PC-9 (cell line): ENCODE results near the gene C11orf86.

Source experiments
- EZH2 ChIP-seq: fragments of 200-600 bp; sonication (generic); IDR thresholded peaks from 2 replicates; pipeline ENCODE4 v1.8.0; 2017; ENCODE audit warnings: antibody characterized with exemption, low read depth
- TF ChIP-seq, protein P1 (sequence below): fragments of 200-600 bp; sonication (generic); conservative IDR thresholded peaks from 2 replicates; pipeline ENCODE4 v1.6.1; 2017; ENCODE audit warnings: mixed run types, antibody characterized with exemption, mild to moderate bottlenecking, moderate library complexity

DNA sequence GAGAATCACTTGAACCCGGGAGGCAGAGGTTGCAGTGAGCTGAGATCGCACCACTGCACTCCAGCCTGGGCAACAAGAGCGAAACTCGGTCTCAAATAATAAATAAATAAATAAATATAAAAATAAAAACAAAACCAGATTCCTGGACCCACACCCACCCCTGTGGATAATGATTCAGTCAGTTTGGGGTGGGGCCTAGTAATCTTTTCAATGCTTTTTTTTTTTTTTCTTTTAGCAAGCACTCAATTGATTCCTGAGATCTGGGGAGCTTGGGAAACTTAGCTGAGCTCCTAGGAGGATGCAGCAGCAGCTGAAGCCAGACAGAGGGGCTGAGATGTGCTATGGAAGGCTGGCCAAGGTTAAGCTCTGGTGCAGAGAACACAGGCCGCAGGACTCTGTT, 12.3 kb upstream of the C11orf86 start:
- TF ChIP-seq, protein P1, sequence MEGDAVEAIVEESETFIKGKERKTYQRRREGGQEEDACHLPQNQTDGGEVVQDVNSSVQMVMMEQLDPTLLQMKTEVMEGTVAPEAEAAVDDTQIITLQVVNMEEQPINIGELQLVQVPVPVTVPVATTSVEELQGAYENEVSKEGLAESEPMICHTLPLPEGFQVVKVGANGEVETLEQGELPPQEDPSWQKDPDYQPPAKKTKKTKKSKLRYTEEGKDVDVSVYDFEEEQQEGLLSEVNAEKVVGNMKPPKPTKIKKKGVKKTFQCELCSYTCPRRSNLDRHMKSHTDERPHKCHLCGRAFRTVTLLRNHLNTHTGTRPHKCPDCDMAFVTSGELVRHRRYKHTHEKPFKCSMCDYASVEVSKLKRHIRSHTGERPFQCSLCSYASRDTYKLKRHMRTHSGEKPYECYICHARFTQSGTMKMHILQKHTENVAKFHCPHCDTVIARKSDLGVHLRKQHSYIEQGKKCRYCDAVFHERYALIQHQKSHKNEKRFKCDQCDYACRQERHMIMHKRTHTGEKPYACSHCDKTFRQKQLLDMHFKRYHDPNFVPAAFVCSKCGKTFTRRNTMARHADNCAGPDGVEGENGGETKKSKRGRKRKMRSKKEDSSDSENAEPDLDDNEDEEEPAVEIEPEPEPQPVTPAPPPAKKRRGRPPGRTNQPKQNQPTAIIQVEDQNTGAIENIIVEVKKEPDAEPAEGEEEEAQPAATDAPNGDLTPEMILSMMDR: no peak
- no peak for TF ChIP-seq EZH2
